Smooth muscle cell (in vitro differentiated cells): Measurements from ENCODE around the gene EMP3. TPM values are rescaled to one million over a fixed set of nuclear protein-coding genes. Genes with fewer than 3 reads are reported as not detected.

Experiments used
- DNase-seq: peaks from one replicate; lab custom pipeline; 2025; ENCODE audit not compliant: unreplicated experiment; lab: John Stamatoyannopoulos, UW
- H2AFZ ChIP-seq: fragments of 200-600 bp; sonication (generic); 2 replicates; pipeline ENCODE4 v1.6.0; 2016; ENCODE audit warnings: antibody characterized with exemption, low read depth, mild to moderate bottlenecking
- H3F3A ChIP-seq: fragments of 200-600 bp; sonication (generic); 2 replicates; pipeline ENCODE4 v1.6.0; 2017; ENCODE audit warnings: antibody characterized with exemption, low read depth
- H3K27ac ChIP-seq: fragments of 200-600 bp; sonication (generic); 2 replicates; pipeline ENCODE4 v1.5.1; 2016; ENCODE audit warnings: low read depth, mild to moderate bottlenecking
- H3K27me3 ChIP-seq: fragments of 200-600 bp; sonication (generic); 2 replicates; pipeline ENCODE4 v1.6.1; 2016; ENCODE audit warnings: low read depth, mild to moderate bottlenecking
- H3K36me3 ChIP-seq: fragments of 200-600 bp; sonication (generic); 2 replicates; pipeline ENCODE4 v1.5.1; 2016; ENCODE audit warnings: low read depth
- H3K4me1 ChIP-seq: fragments of 200-600 bp; sonication (generic); 2 replicates; pipeline ENCODE4 v1.5.1; 2016; ENCODE audit warnings: low read depth
- H3K4me2 ChIP-seq: fragments of 200-600 bp; sonication (generic); 2 replicates; pipeline ENCODE4 v1.6.0; 2016; ENCODE audit warnings: mild to moderate bottlenecking
- H3K4me3 ChIP-seq: fragments of 200-600 bp; sonication (generic); 2 replicates; pipeline ENCODE4 v1.5.1; 2016; ENCODE audit warnings: mild to moderate bottlenecking
- H3K79me2 ChIP-seq: fragments of 200-600 bp; sonication (generic); 2 replicates; pipeline ENCODE4 v1.6.0; 2016; ENCODE audit warnings: low read depth, mild to moderate bottlenecking
- H3K9ac ChIP-seq: fragments of 200-600 bp; sonication (generic); 2 replicates; pipeline ENCODE4 v1.6.0; 2016; ENCODE audit warnings: low read depth
- H3K9me3 ChIP-seq: fragments of 200-600 bp; sonication (generic); replicated peaks from 2 replicates; pipeline ENCODE4 v1.5.1; 2016; ENCODE audit warnings: low read depth
- H4K20me1 ChIP-seq: fragments of 200-600 bp; sonication (generic); 2 replicates; pipeline ENCODE4 v1.6.0; 2016; ENCODE audit warnings: low read depth
- WGBS: methylation state at CpG from one replicate; pipeline ENCODE4 v1.1.7; 2016; ENCODE audit warnings: low lambda C conversion rate; 5-methylcytosine and 5-hydroxymethylcytosine counted together
- polyA plus RNA-seq: library from polyadenylated mRNA; unstranded; fragments of >200 nt; fragmentation: Nextera tagmentation; extraction: Ambion mirVana; gene quantifications from 2 replicates; pipeline ENCODE4 v1.2.1, GENCODE V29; 2016
- total RNA-seq: library from RNA; depleted of rRNA; stranded (reverse); fragments of >200 nt; gene quantifications from 2 replicates; pipeline ENCODE4 v1.2.3, GENCODE V29; 2014
- TF ChIP-seq, protein P1 (sequence below): fragments of 200-600 bp; sonication (generic); IDR thresholded peaks from 2 replicates; pipeline ENCODE4 v1.5.1; 2017; ENCODE audit warnings: borderline replicate concordance, mild to moderate bottlenecking, antibody characterized with exemption; ENCODE audit not compliant: insufficient read depth, poor library complexity, severe bottlenecking

Gene EMP3
- total and polyA plus RNA-seq, 2 experiments from 2014 or later, result 95.2 to 458 TPM

- H3F3A ChIP-seq, result no peaks in the 10 kb centered on the region
- H2AFZ ChIP-seq, result no peak overlapping the region
- no peaks in the 10 kb centered on the region for H4K20me1 ChIP-seq
- no peak overlapping the region for H3K4me3 ChIP-seq
- no peak overlapping the region for H3K9ac ChIP-seq
- no peak for DNase-seq
- 97% methylated on average over 3 of the region's 3 CpGs for whole genome bisulfite sequencing
- no peaks in the 10 kb centered on the region for H3K9me3 ChIP-seq
- no peak overlapping the region for H3K4me2 ChIP-seq
- no peak overlapping the region for H3K27ac ChIP-seq
- H3K79me2 ChIP-seq, result no peaks in the 10 kb centered on the region
- TF ChIP-seq, protein P1, sequence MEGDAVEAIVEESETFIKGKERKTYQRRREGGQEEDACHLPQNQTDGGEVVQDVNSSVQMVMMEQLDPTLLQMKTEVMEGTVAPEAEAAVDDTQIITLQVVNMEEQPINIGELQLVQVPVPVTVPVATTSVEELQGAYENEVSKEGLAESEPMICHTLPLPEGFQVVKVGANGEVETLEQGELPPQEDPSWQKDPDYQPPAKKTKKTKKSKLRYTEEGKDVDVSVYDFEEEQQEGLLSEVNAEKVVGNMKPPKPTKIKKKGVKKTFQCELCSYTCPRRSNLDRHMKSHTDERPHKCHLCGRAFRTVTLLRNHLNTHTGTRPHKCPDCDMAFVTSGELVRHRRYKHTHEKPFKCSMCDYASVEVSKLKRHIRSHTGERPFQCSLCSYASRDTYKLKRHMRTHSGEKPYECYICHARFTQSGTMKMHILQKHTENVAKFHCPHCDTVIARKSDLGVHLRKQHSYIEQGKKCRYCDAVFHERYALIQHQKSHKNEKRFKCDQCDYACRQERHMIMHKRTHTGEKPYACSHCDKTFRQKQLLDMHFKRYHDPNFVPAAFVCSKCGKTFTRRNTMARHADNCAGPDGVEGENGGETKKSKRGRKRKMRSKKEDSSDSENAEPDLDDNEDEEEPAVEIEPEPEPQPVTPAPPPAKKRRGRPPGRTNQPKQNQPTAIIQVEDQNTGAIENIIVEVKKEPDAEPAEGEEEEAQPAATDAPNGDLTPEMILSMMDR, result no peak
- H3K4me1 ChIP-seq, result no peaks in the 10 kb centered on the region
- no peaks in the 10 kb centered on the region for H3K27me3 ChIP-seq
- no peaks in the 10 kb centered on the region for H3K36me3 ChIP-seq
These were observed 36.6 kb downstream of the EMP3 start for GRCh38 chr19:48361912-48362311.

- Histone ChIP-seq H3K4me1 (no peaks in the 10 kb centered on the region), H3F3A (no peaks in the 10 kb centered on the region), H3K9me3 (no peaks in the 10 kb centered on the region), H3K27me3 (no peaks in the 10 kb centered on the region), H3K79me2 (no peaks in the 10 kb centered on the region), H3K27ac (peak overlapping the region; percentile 42), H4K20me1 (no peaks in the 10 kb centered on the region), H2AFZ (peak overlapping the region; percentile 85), H3K9ac (peak overlapping the region; percentile 41), H3K4me3 (peak overlapping the region; percentile 54), H3K36me3 (no peaks in the 10 kb centered on the region), H3K4me2 (peak overlapping the region; percentile 91)
- WGBS, result 6% methylated on average over 26 of the region's 26 CpGs
- TF ChIP-seq, protein P1, result no peak
- DNase-seq, result peak; percentile 58
These were observed 37.6 kb downstream of the EMP3 start for GRCh38 chr19:48362716-48363499.

GRCh38 chr19:48363500-48363809 is 38.1 kb downstream of the EMP3 start:
- no peaks in the 10 kb centered on the region for H4K20me1 ChIP-seq
- TF ChIP-seq, protein P1, result no peak
- H2AFZ ChIP-seq, result peak overlapping the region; percentile 85
- no peaks in the 10 kb centered on the region for H3K79me2 ChIP-seq
- WGBS, result 7% methylated on average over 9 of the region's 10 CpGs
- peak overlapping the region; percentile 42 for H3K27ac ChIP-seq
- H3K9ac ChIP-seq, result peak overlapping the region; percentile 41
- H3K4me2 ChIP-seq, result peak overlapping the region; percentile 91
- H3K4me1 ChIP-seq, result no peaks in the 10 kb centered on the region
- no peak for DNase-seq
- H3K27me3 ChIP-seq, result no peaks in the 10 kb centered on the region
- H3K36me3 ChIP-seq, result no peaks in the 10 kb centered on the region
- no peaks in the 10 kb centered on the region for H3F3A ChIP-seq
- peak overlapping the region; percentile 54 for H3K4me3 ChIP-seq
- no peaks in the 10 kb centered on the region for H3K9me3 ChIP-seq
